NCI-H748 (cell line): Measurements from ENCODE around the gene COA6.

Source experiments
- DNase-seq: peaks from one replicate; lab custom pipeline; 2025; ENCODE audit not compliant: unreplicated experiment; lab: John Stamatoyannopoulos, UW

COA6 gene

GRCh38 chr1:234373064-234373958 lies at the start of gene COA6:
COA6 (plus strand) TSS chr1:234373456; CDS start chr1:234373467, 11 bp downstream.
- peak; percentile 95 for DNase-seq

- no peak for DNase-seq
Observed at GRCh38 chr1:234324821-234325220, 48.4 kb upstream of the COA6 start.

GRCh38 chr1:234325878-234326496 lies 47.3 kb upstream of the COA6 start:
- peak; percentile 2 for DNase-seq

- DNase-seq = peak; percentile 51
Observed at GRCh38 chr1:234326497-234327366, 46.5 kb upstream of the COA6 start.

GRCh38 chr1:234327577-234328164 lies 45.6 kb upstream of the COA6 start:
- no peak for DNase-seq

- DNase-seq = no peak
Observed at GRCh38 chr1:234330843-234331215, 42.4 kb upstream of the COA6 start.

- DNase-seq = no peak
Observed at GRCh38 chr1:234331507-234331906, 41.7 kb upstream of the COA6 start.

- DNase-seq = no peak
Observed at GRCh38 chr1:234336359-234336758, 36.9 kb upstream of the COA6 start.

GRCh38 chr1:234337233-234337632 lies 36.0 kb upstream of the COA6 start:
- no peak for DNase-seq

GRCh38 chr1:234340528-234340927 lies 32.7 kb upstream of the COA6 start:
- no peak for DNase-seq

- DNase-seq = peak; percentile 27
Observed at GRCh38 chr1:234342774-234343173, 30.5 kb upstream of the COA6 start.

- DNase-seq = no peak
Observed at GRCh38 chr1:234345237-234345636, 28.0 kb upstream of the COA6 start.

GRCh38 chr1:234348964-234349363 lies 24.3 kb upstream of the COA6 start:
- DNase-seq = no peak

- DNase-seq = no peak
Observed at GRCh38 chr1:234355782-234356510, 17.3 kb upstream of the COA6 start.

GRCh38 chr1:234356615-234357269 lies 16.5 kb upstream of the COA6 start:
- peak; percentile 83 for DNase-seq

GRCh38 chr1:234357831-234358230 lies 15.4 kb upstream of the COA6 start:
- DNase-seq = no peak

GRCh38 chr1:234361102-234361603 lies 12.1 kb upstream of the COA6 start:
- no peak for DNase-seq

GRCh38 chr1:234362558-234362957 lies 10.7 kb upstream of the COA6 start:
- DNase-seq = no peak

GRCh38 chr1:234368320-234369032 lies 4.8 kb upstream of the COA6 start:
- DNase-seq = no peak
